ENCODE data around the gene MAML3. TPM values are rescaled to one million over a fixed set of nuclear protein-coding genes. Genes with fewer than 3 reads are reported as not detected.

The MAML3 gene
- total RNA-seq, 2 donors from 2014 or later: 9.3 to 10.1 TPM

GRCh38 chr4:139901531-139902320, 252.3 kb downstream of the MAML3 start:
- Histone ChIP-seq H3K9me3 (no peaks in the 10 kb centered on the region), H3K27me3 (no peaks in the 10 kb centered on the region), H3K4me1 (no peaks in the 10 kb centered on the region), H3K36me3 (no peaks in the 10 kb centered on the region), H3K27ac (no peak overlapping the region), H3K4me3 (no peak overlapping the region), H3K9ac (ENCODE audit: low read depth in 2 of 2, low read length in 2 of 2) (no peak overlapping the region)
- no peak for TF ChIP-seq CTCF (IDR thresholded peaks at IDR 0.05)
- no peak for DNase-seq
- intact Hi-C loops (cut with DNase I): no loop called here

DNA sequence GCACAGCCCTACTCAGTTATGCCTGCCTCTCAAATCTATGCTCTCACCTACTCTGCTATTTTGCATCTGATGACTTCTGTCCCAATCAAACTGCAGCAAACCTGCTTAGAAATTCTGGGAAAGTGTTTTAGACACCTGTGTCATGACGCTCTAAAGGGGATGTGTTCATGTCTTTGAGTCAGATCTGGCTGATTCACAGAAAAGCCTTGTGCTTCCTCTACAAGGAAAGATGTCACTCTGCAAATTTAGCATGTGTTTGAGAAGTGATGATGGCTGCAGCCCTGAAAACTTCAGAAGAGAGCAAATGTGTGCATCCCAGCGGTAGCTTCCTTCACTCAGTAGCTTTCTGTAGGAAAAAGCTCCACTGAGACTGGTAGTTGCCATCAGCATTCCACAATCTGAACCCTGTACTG, 253.0 kb downstream of the MAML3 start:
- H3K9ac ChIP-seq (ENCODE audit: low read depth in 2 of 2, low read length in 2 of 2): no peak overlapping the region
- H3K4me3 ChIP-seq: no peak overlapping the region
- DNase-seq: no peak
- intact Hi-C loops (cut with DNase I): no loop called here
- no peak overlapping the region for H3K27ac ChIP-seq
- no peaks in the 10 kb centered on the region for H3K36me3 ChIP-seq
- no peaks in the 10 kb centered on the region for H3K4me1 ChIP-seq
- H3K27me3 ChIP-seq: no peaks in the 10 kb centered on the region
- no peaks in the 10 kb centered on the region for H3K9me3 ChIP-seq
- TF ChIP-seq CTCF (IDR thresholded peaks at IDR 0.05): no peak

- Histone ChIP-seq H3K27ac (no peak overlapping the region), H3K9me3 (no peaks in the 10 kb centered on the region), H3K4me3 (no peak overlapping the region), H3K9ac (ENCODE audit: low read depth in 2 of 2, low read length in 2 of 2) (no peak overlapping the region), H3K27me3 (no peaks in the 10 kb centered on the region), H3K36me3 (no peaks in the 10 kb centered on the region), H3K4me1 (no peaks in the 10 kb centered on the region)
- TF ChIP-seq CTCF (IDR thresholded peaks at IDR 0.05): no peak
- DNase-seq: no peak
- intact Hi-C loops (cut with DNase I): no loop called here
Observed at GRCh38 chr4:139899346-139899745, 254.6 kb downstream of the MAML3 start.

GRCh38 chr4:139898293-139898692, 255.7 kb downstream of the MAML3 start:
- Histone ChIP-seq H3K9me3 (no peaks in the 10 kb centered on the region), H3K36me3 (no peaks in the 10 kb centered on the region), H3K9ac (ENCODE audit: low read depth in 2 of 2, low read length in 2 of 2) (no peak overlapping the region), H3K4me3 (no peak overlapping the region), H3K4me1 (no peaks in the 10 kb centered on the region), H3K27ac (no peak overlapping the region), H3K27me3 (no peaks in the 10 kb centered on the region)
- no peak for DNase-seq
- intact Hi-C loops (cut with DNase I): no loop called here
- TF ChIP-seq CTCF (IDR thresholded peaks at IDR 0.05): no peak

- no peak for DNase-seq
- no peak for TF ChIP-seq CTCF (IDR thresholded peaks at IDR 0.05)
- no peaks in the 10 kb centered on the region for H3K36me3 ChIP-seq
- no peaks in the 10 kb centered on the region for H3K4me1 ChIP-seq
- H3K4me3 ChIP-seq: no peak overlapping the region
- H3K27me3 ChIP-seq: no peaks in the 10 kb centered on the region
- no peaks in the 10 kb centered on the region for H3K9me3 ChIP-seq
- intact Hi-C loops (cut with DNase I): no loop called here
- H3K9ac ChIP-seq (ENCODE audit: low read depth in 2 of 2, low read length in 2 of 2): no peak overlapping the region
- no peak overlapping the region for H3K27ac ChIP-seq
Observed at GRCh38 chr4:139896091-139896604, 257.8 kb downstream of the MAML3 start.
